Testis (tissue), 2 donors: ENCODE data around the gene AK9.

Experiments used
- CTCF ChIP-seq, 3 experiments: fragments of 450-650 bp in 2 of 3; fragments of 200-600 bp in 1 of 3; sonication (generic) in 1 of 3; IDR thresholded peaks; one replicate each; pipeline ENCODE4 v1.5.1; 2016 to 2019; ENCODE audit warnings: antibody characterized with exemption in 3 of 3, mild to moderate bottlenecking in 2 of 3, moderate library complexity in 1 of 3
- POLR2A ChIP-seq: fragments of 450-650 bp; IDR thresholded peaks from one replicate; pipeline ENCODE4 v1.6.1; 2017; ENCODE audit warnings: antibody characterized with exemption, mild to moderate bottlenecking, moderate library complexity

GRCh38 chr6:109443425-109443950 is 247.5 kb downstream of the AK9 start:
- no peak for TF ChIP-seq CTCF (IDR thresholded peaks at IDR 0.05)
- no peak for TF ChIP-seq POLR2A
